Renal pelvis (tissue), 4 donors: ENCODE data around the gene NPAS3. TPM values are rescaled to one million over a fixed set of nuclear protein-coding genes. Genes with fewer than 3 reads are reported as not detected.

Source experiments
- DNase-seq: peaks from one replicate; pipeline ENCODE4 v3.0.0-alpha.2; 2013
- polyA plus RNA-seq, 3 donors: library from polyadenylated mRNA; unstranded; fragments of 120-200 nt; gene quantifications; one replicate each; pipeline ENCODE4 v1.2.1, GENCODE V29; 2013; ENCODE audit not compliant: insufficient read length in 3 of 3

NPAS3 gene
- polyA plus RNA-seq, 3 donors, result 8.7 to 9.6 (median 9.0) TPM

DNA sequence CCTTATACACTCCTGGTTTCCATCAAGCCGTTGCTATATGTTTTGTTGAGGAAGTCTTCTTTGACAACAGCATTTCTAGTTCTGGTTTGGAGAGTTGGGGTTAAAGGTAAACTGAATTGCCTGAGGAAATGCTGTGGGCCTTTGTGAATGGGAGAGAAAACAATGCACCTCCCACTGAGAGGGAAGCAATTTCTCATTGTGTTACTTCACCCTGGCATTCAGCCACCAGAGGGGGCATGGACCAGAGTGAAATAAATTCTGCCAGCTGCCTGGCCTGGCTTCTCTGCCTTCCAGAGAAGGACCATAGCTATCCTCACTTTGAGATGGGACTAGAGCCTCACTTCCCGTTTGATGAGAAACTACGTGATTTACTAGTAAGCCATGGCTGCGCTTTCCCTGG is 536.9 kb downstream of the NPAS3 start:
- DNase-seq, result peak; percentile 66

DNA sequence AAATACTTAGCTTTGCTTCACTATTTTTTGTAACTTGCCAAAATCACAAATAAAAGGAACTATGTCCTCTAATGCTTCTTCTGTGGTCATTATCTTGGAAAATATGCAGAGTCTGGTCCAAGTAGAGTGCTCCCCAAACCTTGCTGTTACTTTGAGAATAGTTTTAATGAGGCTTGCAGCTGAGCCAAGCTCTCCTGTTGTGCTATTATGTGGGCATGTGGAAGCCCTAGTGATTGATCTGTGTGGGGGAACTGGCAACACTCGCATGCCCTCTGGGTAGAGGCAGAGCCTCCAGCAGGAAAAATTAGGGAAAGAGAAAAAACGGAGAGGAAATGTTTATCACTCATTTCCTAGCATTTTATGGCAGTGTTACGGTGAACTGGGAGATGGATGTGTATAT is 539.1 kb downstream of the NPAS3 start:
- DNase-seq, result no peak

DNA sequence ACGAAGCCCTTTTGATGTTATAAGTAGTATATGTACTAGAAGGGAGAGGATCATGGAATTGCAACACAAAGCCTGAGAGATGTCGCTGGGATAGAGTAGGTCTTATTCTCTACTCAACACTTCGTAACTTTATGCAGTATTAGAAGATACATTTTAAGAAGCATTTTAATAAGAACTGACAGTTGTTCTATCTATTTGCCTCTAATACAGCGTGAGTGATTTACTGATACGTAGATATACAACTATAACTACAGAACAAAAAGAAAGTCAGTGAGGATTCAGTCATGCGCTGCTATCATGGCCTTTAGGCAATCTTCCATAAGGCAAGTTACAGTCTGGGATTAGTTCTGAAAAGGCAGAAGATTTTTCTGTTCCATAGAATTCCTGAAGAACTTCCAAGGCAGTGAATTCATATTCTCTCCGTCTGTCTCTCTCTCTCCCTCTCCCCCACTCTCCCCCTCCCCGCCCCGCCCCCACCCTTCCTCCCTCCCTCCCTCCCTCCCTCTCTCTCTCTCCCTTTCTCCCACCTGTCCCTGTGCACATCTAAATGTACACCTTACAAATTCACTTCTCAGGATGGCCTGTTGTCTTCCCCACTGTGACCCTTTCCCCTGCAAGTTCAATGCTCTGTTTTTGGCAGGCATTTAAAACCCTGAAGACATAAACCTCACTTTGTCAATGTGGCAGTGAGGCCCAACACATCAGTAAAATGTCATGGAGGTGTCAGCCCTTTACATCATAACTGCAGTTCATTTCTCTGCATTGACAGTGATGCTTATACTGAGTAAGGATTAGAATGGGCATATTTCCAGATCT is 541.6 kb downstream of the NPAS3 start:
- no peak for DNase-seq

DNA sequence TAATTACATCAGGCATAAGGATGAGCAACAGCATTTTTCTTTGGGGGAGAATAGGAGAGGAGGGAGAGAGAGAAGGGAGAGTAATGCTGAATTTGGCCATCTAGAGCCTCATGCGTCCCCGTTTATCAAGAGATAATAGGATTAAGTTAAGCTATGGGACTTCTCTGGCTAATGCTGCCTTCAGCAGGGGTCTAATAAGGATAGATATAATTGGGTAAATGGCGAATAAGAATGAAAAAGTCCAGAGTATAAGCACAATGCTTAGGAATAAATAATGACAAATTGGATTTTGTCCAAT is 542.2 kb downstream of the NPAS3 start:
- DNase-seq, result no peak

DNA sequence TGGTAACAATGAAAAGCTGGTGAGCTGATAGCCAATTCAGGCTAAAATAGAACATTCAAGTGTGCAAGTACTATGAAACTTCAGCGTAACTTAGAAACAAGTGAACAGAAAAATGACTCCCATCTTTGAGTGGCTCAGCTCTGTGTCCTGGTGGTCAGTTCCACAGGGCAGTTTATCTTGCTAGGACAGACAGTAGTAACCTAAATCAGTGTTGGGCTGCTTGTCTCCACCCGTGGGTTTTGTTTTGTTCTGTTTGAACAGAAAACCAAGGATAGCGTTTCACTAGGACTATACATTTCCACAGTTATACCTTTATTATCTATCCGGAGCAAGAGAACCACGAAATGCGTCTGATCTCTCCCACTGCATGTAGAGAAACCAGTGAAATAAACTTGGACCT is 544.4 kb downstream of the NPAS3 start:
- no peak for DNase-seq

DNA sequence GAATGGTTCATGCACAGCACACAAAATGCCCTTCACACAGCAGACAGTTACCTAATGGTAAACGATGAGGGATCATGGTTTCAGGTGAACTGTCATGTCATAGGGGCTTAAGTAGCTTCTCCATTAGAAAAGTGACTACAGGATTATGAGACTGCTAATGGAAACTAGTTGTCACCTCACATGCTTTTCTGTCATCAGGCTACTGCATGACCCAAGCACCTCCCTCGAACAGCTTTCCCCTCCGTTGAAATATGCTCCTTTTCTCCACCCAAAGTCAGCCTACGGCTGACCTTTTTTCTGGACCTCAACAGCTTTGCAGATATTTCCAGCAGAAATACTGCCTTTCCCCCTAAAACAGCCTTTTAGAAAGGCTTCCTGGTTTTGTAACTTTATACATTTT is 544.9 kb downstream of the NPAS3 start:
- DNase-seq, result no peak

DNA sequence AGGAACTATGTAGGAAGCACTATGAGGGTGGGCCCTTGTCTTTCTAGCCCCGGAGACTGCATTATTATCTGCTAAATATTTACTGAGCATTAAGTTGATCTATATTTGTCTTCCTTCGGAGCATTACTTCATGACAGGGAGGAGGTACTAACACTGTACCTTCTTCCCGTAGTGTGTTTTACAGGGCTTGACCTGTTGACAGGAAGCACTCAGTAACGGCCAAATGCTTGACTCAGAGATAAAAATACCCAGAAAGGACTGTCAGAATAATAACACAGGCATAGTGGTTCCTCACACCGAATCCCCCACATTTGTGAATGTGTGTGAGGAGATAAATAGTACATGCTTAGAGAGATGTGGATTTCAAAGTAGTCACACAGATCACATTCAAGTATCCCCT is 545.6 kb downstream of the NPAS3 start:
- no peak for DNase-seq

DNA sequence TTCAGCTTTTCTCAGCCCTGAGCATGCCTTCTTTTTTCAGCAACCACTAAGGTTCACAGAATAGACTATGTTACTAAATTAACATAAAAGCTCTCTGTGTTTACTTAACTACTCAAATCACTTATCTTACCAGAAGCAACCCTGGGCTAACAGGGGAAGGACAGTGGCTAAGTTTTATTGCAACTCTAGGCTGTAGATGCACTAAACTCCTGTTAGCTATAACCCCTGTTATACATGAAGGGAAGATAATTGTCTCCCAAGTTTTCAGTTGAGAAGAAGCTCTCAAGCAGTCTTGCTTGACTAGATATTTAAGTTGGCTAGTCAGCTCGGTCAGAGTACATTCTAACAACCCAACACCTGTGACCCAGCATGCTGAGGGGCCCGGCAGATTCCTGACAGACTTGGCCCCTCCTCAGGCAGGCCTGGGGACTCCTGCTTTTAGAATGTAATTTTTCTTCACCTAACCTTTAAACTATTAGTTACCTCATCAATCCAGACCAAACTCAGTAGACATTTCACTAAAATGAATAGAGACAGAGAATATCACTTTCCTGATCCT is 547.7 kb downstream of the NPAS3 start:
- no peak for DNase-seq

DNA sequence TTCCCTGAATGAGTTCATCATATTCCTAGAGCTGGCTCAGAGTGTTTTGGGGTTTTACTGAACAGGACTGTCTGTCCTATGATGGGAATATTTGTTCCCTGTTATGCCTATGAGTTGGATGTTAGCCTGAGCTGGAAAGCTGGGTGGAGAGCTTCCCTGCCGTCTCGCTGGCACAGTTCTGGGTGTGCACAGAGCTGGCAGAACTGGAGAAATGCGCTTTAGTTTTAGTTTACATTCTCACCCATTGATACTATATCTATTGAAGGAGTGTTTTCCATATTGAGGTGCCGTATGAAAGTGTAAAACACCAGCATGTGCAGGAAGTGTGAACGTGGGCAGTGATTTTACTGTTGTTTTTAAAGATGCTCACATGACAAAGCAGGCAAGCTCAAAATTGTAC is 549.9 kb downstream of the NPAS3 start:
- no peak for DNase-seq

DNA sequence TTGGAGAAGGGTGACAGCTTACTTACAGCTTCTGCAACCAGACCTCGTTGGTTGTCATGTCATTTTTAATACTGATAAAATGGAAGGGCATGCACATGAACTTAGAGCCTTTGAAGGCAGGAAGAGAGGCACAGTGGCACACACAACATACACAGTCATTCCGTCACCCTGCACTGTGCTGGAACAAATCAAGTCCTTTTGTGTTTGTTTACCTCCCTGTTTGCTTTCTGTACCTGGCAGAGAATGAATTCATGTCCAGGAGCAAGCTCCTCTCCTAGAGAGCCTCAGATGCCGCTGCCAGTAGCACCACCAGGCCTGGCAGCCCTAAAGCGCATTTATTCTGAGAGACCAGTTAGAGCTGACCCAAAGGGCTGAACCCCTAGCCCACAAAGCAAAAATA is 551.9 kb downstream of the NPAS3 start:
- no peak for DNase-seq

DNA sequence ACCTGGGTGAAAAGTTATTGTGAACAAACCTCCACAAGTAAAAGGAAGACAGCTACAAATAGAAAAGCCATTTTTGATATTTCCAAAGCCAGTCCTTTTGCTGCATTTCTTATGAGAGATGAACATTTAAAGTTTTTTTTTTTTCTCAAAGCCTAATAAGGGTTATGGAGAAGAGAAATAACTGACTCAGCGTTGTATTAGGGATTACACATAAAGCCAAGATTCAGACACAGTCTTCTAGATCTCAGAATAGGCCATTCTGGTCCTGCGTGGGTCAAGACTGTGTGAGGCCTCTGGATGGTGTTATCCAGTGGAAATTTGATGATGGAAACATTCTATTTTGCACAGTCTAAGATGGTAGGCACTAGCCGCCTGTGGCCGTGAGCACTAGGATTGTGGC is 552.4 kb downstream of the NPAS3 start:
- DNase-seq, result no peak

DNA sequence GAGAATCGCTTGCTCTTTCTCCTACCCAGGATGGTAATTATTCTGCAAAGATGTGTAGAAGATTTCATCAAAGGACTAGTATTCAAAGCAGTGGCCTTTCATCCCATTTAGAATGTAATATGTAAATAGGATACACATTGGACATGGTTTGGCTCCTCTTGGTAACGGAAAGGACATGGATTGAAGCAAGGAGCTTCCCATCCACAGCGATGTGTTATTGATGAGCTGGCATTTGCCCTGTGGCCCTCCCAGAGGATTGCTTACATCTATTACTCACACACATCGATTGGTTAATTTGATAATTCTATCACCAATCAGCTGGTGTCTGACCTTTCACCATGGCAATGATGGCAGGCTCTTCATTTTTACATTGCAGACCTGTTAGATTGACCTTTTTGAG is 553.8 kb downstream of the NPAS3 start:
- no peak for DNase-seq

DNA sequence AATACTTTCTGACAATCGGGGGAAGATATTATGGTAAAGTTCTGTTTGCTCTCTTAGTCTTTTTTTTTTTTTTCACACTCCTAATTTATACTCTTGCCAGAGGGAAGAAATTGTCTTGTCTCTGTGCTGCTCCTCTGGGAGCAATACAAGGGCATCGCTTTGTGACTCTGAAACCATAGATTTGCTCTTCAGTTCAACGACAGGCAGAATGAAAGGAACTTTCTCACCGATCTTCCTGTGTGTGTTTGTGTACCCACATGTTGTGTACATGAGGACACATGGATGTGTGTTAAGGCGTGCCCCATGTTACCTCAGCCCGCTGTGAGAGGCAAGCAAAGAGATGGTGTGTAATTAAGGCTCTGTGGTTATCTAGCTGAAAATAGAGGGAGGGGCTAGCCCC is 554.6 kb downstream of the NPAS3 start:
- no peak for DNase-seq

DNA sequence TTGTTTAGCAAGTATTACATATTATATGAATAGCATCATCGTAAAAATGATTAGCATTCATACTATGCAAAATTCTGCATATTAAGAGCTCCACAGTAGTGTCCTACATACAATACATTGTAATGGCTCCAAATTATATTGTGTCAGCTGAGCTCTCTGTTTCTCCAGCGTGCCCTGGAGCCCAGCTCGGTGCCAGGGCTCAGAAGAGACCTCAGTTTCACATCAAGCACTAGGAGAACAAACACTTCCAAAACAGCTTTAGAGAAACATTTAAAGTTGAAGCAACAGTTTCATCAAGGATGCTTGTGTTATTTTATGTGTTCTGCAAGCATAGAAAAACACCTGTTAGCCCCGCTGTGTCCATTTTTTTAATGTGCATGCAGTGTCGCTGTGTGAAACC is 555.3 kb downstream of the NPAS3 start:
- DNase-seq, result no peak

DNA sequence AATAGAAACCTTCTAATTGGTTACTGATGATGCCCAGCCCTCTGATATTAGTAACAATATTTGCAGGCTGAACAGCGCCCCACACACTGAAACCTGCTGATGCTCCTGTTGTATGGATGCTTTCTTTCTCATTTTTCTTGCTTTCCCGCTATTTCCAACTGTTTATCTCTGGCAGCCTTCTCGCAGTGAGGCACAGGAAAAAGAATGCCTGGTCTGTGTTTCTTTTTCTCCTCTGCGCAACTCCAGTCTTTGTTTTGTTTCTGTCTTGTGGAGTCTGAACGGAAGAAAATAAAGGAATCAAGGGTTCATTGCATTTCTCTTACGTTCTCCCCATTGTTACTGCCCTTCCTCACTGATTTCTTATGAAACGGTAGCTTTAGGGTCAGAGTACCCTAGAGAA is 561.0 kb downstream of the NPAS3 start:
- no peak for DNase-seq

DNA sequence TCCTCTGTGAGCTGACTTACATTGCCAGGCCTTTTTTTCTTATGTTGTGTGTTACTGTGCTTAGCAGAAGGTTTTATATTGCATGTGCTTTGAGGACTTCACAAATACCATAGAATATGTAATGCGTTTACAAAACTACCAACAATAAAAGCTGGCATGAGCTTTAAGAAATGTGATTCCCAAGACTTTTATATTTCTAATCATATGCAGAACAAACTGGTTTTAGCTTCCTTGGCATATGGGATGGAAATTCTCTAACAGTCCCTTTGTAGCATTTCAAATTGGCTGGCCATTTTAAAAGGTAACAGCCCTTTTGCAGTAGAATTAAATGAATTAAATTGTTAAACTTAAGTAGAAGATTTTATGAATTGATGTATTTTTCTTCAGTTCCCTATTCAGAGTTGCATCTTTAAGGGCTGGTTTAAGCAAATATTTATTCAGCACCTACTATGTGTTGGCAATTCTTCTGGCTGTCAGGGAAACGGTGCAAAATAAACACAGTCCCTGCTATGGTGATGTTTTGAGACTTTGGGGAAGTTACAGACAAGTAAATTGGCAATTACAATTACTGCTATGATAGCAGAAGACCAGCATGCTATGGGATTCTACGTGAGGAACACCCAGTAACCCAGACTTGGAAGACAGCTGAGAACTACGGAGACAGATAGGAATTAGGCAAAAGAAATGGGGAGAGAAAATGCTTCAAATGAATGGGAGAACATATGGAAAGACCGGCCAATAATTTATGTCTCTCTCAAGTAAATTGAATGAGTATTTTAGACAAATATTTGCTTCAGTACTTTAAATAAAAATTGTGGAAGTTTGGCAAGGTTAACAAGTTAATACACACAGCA is 565.8 kb downstream of the NPAS3 start:
- no peak for DNase-seq

DNA sequence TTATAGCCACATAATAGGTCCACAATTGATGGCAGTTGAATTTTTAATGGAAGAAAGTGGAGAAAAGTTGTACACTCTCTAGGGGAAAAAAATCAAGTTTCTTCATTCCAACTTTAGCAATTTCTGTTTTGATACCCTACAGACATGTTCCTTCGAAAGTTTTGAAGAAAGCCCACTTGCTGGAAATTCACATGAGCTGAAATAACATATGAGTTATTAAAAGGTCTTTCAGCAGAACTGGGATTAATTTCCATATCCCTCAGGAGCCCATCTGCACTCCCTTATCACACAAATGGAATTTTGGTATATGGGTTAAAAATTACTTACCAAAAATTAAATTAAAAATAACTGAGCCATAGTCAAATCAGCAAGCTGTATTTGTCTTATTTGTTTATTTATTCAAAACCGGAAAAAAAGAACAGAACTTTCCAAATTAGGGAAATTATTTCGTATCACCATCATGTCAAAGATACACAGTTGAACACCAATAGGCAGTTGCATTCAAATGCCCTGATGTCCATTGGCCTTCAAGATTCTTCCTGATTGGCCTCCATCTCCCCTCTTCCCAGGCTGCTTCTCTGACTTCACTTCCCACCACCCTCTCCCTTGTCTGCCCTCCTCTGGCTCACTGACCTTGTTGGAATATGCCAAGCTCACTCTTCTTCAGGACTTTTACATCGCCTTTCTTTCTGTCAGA is 566.7 kb downstream of the NPAS3 start:
- DNase-seq, result no peak

DNA sequence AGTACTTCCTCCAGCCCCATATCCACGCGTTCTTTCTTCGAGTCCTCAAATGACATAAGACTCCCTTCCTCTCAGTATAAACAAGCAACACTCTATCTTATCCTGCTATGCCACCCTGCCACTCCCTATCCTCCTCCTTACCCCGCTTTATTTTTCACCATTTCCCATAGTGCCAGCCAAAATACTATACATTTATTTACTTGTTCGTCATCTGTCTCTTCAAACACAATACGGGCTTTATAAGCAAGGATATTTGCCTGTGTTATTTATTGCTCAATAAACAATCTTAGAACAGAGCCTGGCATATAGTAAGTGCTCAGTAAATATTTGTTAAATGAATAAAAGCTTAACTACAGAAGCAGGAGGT is 567.3 kb downstream of the NPAS3 start:
- DNase-seq, result no peak

DNA sequence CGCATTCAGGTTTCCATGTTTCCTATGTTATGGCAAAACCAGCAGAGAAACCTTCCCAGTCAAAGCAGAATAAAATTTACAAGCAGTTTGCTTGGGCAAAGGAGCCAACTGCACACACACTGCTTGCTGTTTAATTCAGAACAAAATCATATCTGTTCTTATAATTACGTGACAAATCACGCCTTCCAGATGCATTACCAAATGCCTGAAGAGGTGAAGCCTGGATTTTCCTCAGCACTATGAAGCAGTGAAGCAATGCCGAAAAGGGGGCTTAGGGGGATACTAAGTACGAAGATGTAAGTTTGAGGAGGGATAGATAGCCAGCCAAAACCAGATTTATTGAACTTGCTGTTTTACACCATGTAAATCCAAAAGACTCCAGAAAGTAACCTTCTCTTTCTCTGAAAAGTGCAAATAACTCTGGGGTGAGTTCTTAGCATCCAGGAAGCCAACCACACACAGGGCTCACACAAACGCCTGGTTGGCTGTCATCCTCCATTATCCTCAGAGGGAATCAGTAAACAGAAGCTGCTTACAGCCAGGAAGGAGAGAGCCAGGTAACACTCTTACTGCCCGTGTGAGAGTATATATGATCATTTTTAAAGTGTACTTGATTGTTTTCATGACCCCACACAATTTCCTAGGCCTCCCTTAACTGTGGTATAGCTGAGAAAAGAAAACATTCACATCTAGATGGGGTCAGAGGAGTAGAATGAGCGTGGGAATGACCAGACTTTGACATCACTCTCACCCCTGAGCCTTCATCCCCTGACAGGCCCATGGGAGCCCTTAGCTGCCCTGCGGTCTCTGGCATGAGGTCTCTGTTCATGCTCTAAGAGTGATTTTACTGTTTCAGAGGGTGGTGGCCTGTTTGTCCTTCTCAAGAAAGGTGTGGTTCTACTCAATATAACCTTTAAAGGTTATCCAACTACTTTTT is 569.7 kb downstream of the NPAS3 start:
- no peak for DNase-seq

DNA sequence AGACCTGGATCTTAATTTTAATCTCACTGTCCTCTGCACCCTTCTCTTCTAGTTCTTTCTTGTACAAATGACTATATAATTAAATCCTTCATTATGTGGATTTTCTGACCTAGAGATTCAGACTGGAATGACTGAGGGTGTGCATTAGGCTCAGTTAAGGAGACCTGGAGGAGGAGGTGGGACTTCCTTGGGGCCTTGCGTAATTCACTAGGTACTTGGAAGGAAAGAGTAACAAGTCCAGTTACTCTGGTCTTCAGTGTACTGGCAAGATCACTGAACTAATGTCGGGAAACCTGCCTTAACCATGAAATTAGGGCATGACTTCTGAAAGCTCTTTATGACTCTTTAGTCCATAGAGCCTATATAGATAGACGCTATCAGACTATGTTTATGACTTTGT is 570.8 kb downstream of the NPAS3 start:
- DNase-seq, result no peak

DNA sequence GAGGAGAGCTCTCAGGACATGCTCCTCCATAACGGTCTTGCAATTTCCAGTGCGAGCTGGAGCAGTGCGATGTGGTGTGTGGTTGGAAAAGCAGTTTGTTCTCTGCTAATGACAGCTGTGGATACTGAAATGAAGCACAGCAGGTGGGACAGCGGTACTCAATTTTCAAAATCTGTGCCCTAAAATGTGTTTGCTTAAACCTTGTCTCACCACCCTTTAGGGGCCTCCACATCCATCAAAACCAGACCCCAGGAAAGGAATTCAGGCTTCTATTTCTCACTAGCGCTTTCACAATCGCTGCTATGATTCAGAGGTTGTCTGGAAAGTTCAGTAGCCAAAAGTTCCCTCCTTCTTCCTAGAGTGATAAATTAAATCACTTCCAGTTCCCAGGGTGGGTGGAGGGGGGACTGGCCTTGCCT is 571.4 kb downstream of the NPAS3 start:
- no peak for DNase-seq

DNA sequence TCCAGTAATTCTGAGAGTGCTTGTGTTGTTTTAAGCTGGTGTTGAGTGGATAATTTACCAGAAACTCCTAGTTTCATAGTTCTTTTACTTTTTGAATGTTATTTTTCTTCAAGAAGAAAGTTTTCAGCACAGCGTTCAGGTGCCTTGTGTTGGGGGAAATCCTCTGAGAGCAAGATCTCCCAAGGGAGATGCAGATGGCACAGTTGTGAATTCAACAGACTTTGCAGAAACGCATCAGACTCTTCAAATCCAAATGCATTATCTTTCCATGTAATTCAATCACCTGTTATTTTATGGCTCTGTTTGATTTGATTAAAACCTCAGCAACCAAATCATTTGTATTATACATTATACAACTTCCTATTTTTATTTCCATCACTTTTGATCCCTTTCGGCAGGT is 572.3 kb downstream of the NPAS3 start:
- DNase-seq, result no peak
